HL-60 (cell line): ENCODE measurements around the gene SYCP2.
A peak's percentile ranks its signal among the peaks of the same experiment; 100 is the strongest.

Source experiments
- DNase-seq, 2 experiments: peaks; one replicate each; pipeline ENCODE4 v3.0.0-alpha.2; 2010 to 2020; ENCODE audit warnings: low read depth in 1 of 2, low spot score in 1 of 2
- H3K27ac ChIP-seq: fragments of 250-450 bp; sonication (Bioruptor Pico); replicated peaks from 2 replicates; pipeline ENCODE4 v1.5.1; 2020; ENCODE audit warnings: mild to moderate bottlenecking, moderate library complexity
- H3K27me3 ChIP-seq: fragments of 250-450 bp; sonication (Bioruptor Pico); 2 replicates; pipeline ENCODE4 v1.5.1; 2021; ENCODE audit warnings: mild to moderate bottlenecking, moderate library complexity; ENCODE audit not compliant: insufficient read depth, poor library complexity, severe bottlenecking
- H3K4me3 ChIP-seq: replicated peaks from 2 replicates; pipeline ENCODE4 v1.5.1; 2011; ENCODE audit warnings: mild to moderate bottlenecking, control low read depth, low read length; ENCODE audit not compliant: insufficient read depth
- GABPA ChIP-seq: IDR thresholded peaks from 2 replicates; pipeline ENCODE4 v1.6.1; 2012; ENCODE audit warnings: low read depth
- POLR2AphosphoS5 ChIP-seq: IDR thresholded peaks from 2 replicates; pipeline ENCODE4 v1.6.1; 2012; ENCODE audit warnings: low read depth
- SPI1 ChIP-seq: IDR thresholded peaks from 2 replicates; pipeline ENCODE4 v1.6.1; 2012; ENCODE audit warnings: low read depth, mild to moderate bottlenecking, borderline replicate concordance
- TF ChIP-seq, protein P1 (sequence below): IDR thresholded peaks from 2 replicates; pipeline ENCODE4 v1.6.1; 2012; ENCODE audit warnings: low read depth; ENCODE audit not compliant: insufficient replicate concordance
- TF ChIP-seq, protein P2 (sequence below): IDR thresholded peaks from one replicate; pipeline ENCODE4 v1.5.1; 2011; ENCODE audit warnings: low read length, control low read depth, inconsistent platforms; ENCODE audit not compliant: insufficient read depth

SYCP2 gene

DNA sequence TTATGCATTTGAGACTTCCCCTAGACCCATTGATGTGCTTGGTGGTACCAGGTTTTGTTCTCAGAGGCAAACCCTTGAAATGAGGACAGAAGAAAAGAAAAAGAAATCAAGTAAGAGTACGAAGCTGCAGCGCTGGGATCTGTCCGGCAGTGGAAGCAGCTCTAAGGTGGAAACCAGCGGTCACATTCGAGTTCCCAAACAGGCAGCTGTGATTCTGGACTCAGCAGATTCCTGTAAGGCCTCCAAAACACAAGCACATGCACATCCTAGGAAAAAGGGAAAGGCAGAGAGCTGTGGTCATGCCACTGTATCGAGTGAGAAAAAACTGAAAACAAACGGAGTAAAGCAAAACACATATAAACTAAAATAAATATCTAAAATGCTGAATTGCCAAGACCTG lies 11.3 kb upstream of the SYCP2 start:
- Histone ChIP-seq H3K27me3 (no peaks in the 10 kb centered on the region), H3K27ac (no peak overlapping the region), H3K4me3 (no peak overlapping the region)
- no peak for TF ChIP-seq POLR2AphosphoS5
- TF ChIP-seq, protein P1, sequence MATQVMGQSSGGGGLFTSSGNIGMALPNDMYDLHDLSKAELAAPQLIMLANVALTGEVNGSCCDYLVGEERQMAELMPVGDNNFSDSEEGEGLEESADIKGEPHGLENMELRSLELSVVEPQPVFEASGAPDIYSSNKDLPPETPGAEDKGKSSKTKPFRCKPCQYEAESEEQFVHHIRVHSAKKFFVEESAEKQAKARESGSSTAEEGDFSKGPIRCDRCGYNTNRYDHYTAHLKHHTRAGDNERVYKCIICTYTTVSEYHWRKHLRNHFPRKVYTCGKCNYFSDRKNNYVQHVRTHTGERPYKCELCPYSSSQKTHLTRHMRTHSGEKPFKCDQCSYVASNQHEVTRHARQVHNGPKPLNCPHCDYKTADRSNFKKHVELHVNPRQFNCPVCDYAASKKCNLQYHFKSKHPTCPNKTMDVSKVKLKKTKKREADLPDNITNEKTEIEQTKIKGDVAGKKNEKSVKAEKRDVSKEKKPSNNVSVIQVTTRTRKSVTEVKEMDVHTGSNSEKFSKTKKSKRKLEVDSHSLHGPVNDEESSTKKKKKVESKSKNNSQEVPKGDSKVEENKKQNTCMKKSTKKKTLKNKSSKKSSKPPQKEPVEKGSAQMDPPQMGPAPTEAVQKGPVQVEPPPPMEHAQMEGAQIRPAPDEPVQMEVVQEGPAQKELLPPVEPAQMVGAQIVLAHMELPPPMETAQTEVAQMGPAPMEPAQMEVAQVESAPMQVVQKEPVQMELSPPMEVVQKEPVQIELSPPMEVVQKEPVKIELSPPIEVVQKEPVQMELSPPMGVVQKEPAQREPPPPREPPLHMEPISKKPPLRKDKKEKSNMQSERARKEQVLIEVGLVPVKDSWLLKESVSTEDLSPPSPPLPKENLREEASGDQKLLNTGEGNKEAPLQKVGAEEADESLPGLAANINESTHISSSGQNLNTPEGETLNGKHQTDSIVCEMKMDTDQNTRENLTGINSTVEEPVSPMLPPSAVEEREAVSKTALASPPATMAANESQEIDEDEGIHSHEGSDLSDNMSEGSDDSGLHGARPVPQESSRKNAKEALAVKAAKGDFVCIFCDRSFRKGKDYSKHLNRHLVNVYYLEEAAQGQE = no peak
- no peak for TF ChIP-seq SPI1
- TF ChIP-seq GABPA = no peak
- TF ChIP-seq, protein P2, sequence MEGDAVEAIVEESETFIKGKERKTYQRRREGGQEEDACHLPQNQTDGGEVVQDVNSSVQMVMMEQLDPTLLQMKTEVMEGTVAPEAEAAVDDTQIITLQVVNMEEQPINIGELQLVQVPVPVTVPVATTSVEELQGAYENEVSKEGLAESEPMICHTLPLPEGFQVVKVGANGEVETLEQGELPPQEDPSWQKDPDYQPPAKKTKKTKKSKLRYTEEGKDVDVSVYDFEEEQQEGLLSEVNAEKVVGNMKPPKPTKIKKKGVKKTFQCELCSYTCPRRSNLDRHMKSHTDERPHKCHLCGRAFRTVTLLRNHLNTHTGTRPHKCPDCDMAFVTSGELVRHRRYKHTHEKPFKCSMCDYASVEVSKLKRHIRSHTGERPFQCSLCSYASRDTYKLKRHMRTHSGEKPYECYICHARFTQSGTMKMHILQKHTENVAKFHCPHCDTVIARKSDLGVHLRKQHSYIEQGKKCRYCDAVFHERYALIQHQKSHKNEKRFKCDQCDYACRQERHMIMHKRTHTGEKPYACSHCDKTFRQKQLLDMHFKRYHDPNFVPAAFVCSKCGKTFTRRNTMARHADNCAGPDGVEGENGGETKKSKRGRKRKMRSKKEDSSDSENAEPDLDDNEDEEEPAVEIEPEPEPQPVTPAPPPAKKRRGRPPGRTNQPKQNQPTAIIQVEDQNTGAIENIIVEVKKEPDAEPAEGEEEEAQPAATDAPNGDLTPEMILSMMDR = no peak
- DNase-seq = no peak

DNA sequence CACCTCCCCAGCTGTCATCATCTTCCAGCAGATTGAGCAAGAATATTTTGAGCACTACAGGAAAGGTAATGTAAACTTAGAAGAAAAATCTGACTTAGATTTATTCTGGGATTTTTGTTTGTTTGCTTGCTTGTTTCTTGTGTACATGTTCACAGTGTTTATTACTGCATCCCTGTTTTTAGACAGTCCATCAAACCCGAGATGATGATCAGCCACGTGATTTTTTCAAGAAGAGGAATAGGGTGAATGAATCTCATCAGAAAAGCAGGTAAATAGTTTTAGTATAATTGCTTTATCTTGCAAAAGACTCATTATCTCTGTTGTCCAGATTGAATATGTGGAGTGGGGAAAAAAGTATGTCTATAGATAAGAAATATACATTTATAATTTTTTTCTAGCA lies 8.8 kb upstream of the SYCP2 start:
- no peaks in the 10 kb centered on the region for H3K27me3 ChIP-seq
- no peak for DNase-seq
- H3K4me3 ChIP-seq = no peak overlapping the region

DNA sequence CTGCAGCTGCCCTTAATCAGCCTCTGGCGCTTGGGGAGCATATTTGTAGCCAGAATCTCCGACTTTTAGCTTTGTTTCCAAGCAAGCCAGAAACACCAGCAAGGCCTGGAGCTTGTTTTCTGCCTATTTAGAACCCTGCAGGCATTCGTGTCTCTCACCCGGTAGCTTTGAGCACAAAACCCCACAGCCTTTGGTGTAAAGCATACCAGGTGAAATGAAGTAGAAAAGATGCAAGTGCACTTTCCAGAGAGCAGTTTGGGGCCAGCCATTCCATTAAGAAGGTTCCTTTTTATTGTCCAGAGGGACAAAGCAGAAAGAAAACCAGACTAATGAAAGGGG lies 7.5 kb upstream of the SYCP2 start:
- peak overlapping the region; percentile 88 for H3K4me3 ChIP-seq
- no peaks in the 10 kb centered on the region for H3K27me3 ChIP-seq
- DNase-seq = no peak
- TF ChIP-seq SPI1 = no peak
- TF ChIP-seq, protein P1 = peak; percentile 23
- peak overlapping the region; percentile 95 for H3K27ac ChIP-seq

More for the DNA sequence above, 8.8 kb upstream of the SYCP2 start:
- H3K27ac ChIP-seq = no peak overlapping the region
- TF ChIP-seq POLR2AphosphoS5 = no peak
- TF ChIP-seq, protein P2 = no peak
- TF ChIP-seq, protein P1 = no peak
- TF ChIP-seq SPI1 = 0 out of 2 replicates have a peak, but pooled peaks have one; percentile 6
